Measurements from ENCODE around the gene CHRNA9.

Gene CHRNA9

GRCh38 chr4:40373636-40374035, 38.5 kb downstream of the CHRNA9 start:
- no peak for DNase-seq (ENCODE audit: low spot score)
- in situ Hi-C loops (cut with MboI; ENCODE audit: low pct_unique_long_range_greater_than_20kb, low sequenced_read_pairs, unreplicated experiment) = no loop called here
- TF ChIP-seq CTCF (IDR thresholded peaks at IDR 0.05; ENCODE audit: extremely low read depth, insufficient read depth, missing control alignments) = no peak

- no peak for TF ChIP-seq CTCF (IDR thresholded peaks at IDR 0.05; ENCODE audit: extremely low read depth, insufficient read depth, missing control alignments)
- in situ Hi-C loops (cut with MboI; ENCODE audit: low pct_unique_long_range_greater_than_20kb, low sequenced_read_pairs, unreplicated experiment) = no loop called here
These were observed 40.0 kb downstream of the CHRNA9 start for GRCh38 chr4:40375095-40375494.

GRCh38 chr4:40375620-40376019, 40.5 kb downstream of the CHRNA9 start:
- TF ChIP-seq CTCF (IDR thresholded peaks at IDR 0.05; ENCODE audit: extremely low read depth, insufficient read depth, missing control alignments) = no peak
- DNase-seq (ENCODE audit: low spot score) = no peak
- in situ Hi-C loops (cut with MboI; ENCODE audit: low pct_unique_long_range_greater_than_20kb, low sequenced_read_pairs, unreplicated experiment) = no loop called here

More at GRCh38 chr4:40375095-40375494, 40.0 kb downstream of the CHRNA9 start:
- no peak for DNase-seq (ENCODE audit: low spot score)

GRCh38 chr4:40377512-40378365, 42.6 kb downstream of the CHRNA9 start:
- DNase-seq (ENCODE audit: low spot score) = no peak
- in situ Hi-C loops (cut with MboI; ENCODE audit: low pct_unique_long_range_greater_than_20kb, low sequenced_read_pairs, unreplicated experiment) = no loop called here
- TF ChIP-seq CTCF (IDR thresholded peaks at IDR 0.05; ENCODE audit: extremely low read depth, insufficient read depth, missing control alignments) = no peak

- no peak for DNase-seq (ENCODE audit: low spot score)
- TF ChIP-seq CTCF (IDR thresholded peaks at IDR 0.05; ENCODE audit: extremely low read depth, insufficient read depth, missing control alignments) = no peak
- in situ Hi-C loops (cut with MboI; ENCODE audit: low pct_unique_long_range_greater_than_20kb, low sequenced_read_pairs, unreplicated experiment) = no loop called here
These were observed 43.5 kb downstream of the CHRNA9 start for GRCh38 chr4:40378619-40379018.

GRCh38 chr4:40379248-40379647, 44.1 kb downstream of the CHRNA9 start:
- DNase-seq (ENCODE audit: low spot score) = no peak
- in situ Hi-C loops (cut with MboI; ENCODE audit: low pct_unique_long_range_greater_than_20kb, low sequenced_read_pairs, unreplicated experiment) = no loop called here
- TF ChIP-seq CTCF (IDR thresholded peaks at IDR 0.05; ENCODE audit: extremely low read depth, insufficient read depth, missing control alignments) = no peak

Data from GM13977 (cell line).